Measurements from ENCODE around the gene GP2.

GRCh38 chr16:20344611-20345010, 17.3 kb upstream of the GP2 start:
- TF ChIP-seq CTCF (IDR thresholded peaks at IDR 0.05) = no peak
- no peak for TF ChIP-seq POLR2A (IDR thresholded peaks at IDR 0.05)

Data from tibial nerve (tissue), 3 donors.